ENCODE results near the gene TRPC1.

TRPC1 gene

GRCh38 chr3:142796823-142797222, 73.0 kb downstream of the TRPC1 start:
- TF ChIP-seq CTCF (IDR thresholded peaks at IDR 0.05; ENCODE audit: control extremely low read depth, extremely low read depth, low read depth, missing control alignments): no peak
- ChIA-PET POLR2A (no interaction called here), CTCF (interaction anchor here (1.2 to 2.1 kb wide), 2 partner anchors 9 to 30 kb away, joined by 5 read pairs; no protein-coding TSS in a partner anchor)
- DNase-seq (ENCODE audit: extremely low spot score): no peak

- CTCF ChIA-PET: interaction anchor here (0.7 kb wide), 1 partner anchor 27 kb away, joined by 3 read pairs; no protein-coding TSS in a partner anchor
- TF ChIP-seq CTCF (IDR thresholded peaks at IDR 0.05; ENCODE audit: control extremely low read depth, extremely low read depth, low read depth, missing control alignments): no peak
- POLR2A ChIA-PET: no interaction called here
Measured at GRCh38 chr3:142801746-142802145, 77.9 kb downstream of the TRPC1 start.

GRCh38 chr3:142802891-142803290, 79.1 kb downstream of the TRPC1 start:
- DNase-seq (ENCODE audit: extremely low spot score): no peak
- POLR2A ChIA-PET: no interaction called here
- no peak for TF ChIP-seq CTCF (IDR thresholded peaks at IDR 0.05; ENCODE audit: control extremely low read depth, extremely low read depth, low read depth, missing control alignments)
- CTCF ChIA-PET: no interaction called here

More at GRCh38 chr3:142801746-142802145, 77.9 kb downstream of the TRPC1 start:
- DNase-seq (ENCODE audit: extremely low spot score): no peak

GRCh38 chr3:142808103-142808917, 84.5 kb downstream of the TRPC1 start:
- no peak for DNase-seq (ENCODE audit: extremely low spot score)
- ChIA-PET CTCF (interaction anchor here (1.0 to 3.3 kb wide), 2 partner anchors 9 to 20 kb away, joined by 3 to 18 read pairs; no protein-coding TSS in a partner anchor), POLR2A (no interaction called here)
- no peak for TF ChIP-seq CTCF (IDR thresholded peaks at IDR 0.05; ENCODE audit: control extremely low read depth, extremely low read depth, low read depth, missing control alignments)

- no peak for DNase-seq (ENCODE audit: extremely low spot score)
- ChIA-PET CTCF (interaction anchor here (1.0 to 3.3 kb wide), 3 partner anchors 8 to 57 kb away, joined by 3 to 18 read pairs (median 3); no protein-coding TSS in a partner anchor), POLR2A (no interaction called here)
- no peak for TF ChIP-seq CTCF (IDR thresholded peaks at IDR 0.05; ENCODE audit: control extremely low read depth, extremely low read depth, low read depth, missing control alignments)
Measured at GRCh38 chr3:142809259-142809658, 85.4 kb downstream of the TRPC1 start.

- ChIA-PET POLR2A (no interaction called here), CTCF (interaction anchor here (9.4 kb wide), 1 partner anchor 13 kb away, joined by 79 read pairs; no protein-coding TSS in a partner anchor)
- DNase-seq (ENCODE audit: extremely low spot score): no peak
- TF ChIP-seq CTCF (IDR thresholded peaks at IDR 0.05; ENCODE audit: control extremely low read depth, extremely low read depth, low read depth, missing control alignments): no peak
Measured at GRCh38 chr3:142815803-142816202, 92.0 kb downstream of the TRPC1 start.
